Measurements from ENCODE around the gene SMARCAD1. TPM values are rescaled to one million over a fixed set of nuclear protein-coding genes. Genes with fewer than 3 reads are reported as not detected.

SMARCAD1 gene
- total and polyA plus RNA-seq, 9 of the 15 experiments (the other 6 are each of a cell fraction or from before 2014, with no cell fraction given), result 11.2 to 52.2 (median 34.6) TPM

DNA sequence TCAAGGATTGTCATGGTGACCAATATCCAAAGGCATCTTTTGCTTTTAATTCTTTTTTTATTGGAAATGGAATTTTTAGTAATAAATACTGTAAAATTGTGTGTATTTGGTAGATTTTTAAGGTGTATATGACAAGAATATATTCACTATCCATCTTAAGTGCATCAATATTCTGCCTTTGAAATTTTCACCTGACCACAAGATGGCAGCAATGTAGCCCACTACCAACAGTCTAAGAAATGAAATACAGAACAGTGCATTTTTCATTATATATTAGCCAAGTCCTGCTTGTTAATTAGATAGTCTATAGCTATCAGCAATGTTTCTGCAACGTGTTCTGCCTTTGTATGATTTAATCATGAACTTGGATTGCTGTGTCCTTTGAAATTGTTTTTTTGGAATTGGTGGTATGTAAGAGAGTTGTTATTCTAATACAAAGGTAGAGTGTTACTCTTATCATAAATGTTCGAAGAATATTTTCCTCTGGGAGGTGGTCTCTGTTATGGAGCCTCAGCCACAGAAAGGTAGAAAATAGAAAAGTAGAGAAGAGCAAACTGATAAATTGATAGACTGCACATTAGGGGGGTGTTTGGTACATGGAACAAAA is 96.8 kb downstream of the SMARCAD1 start:
- H3K79me2 ChIP-seq (ENCODE audit: control insufficient read depth, insufficient read depth, low read length), result no peaks in the 10 kb centered on the region
- H3K36me3 ChIP-seq (ENCODE audit: control insufficient read depth, insufficient read depth, low read length), result no peaks in the 10 kb centered on the region
- H3K4me3 ChIP-seq, result no peak overlapping the region
- H2AFZ ChIP-seq (ENCODE audit: low read depth, low read length), result no peak overlapping the region
- no peak overlapping the region for H3K4me2 ChIP-seq (ENCODE audit: insufficient read depth, low read length)
- H3K9me1 ChIP-seq (ENCODE audit: control insufficient read depth, insufficient read depth, low read length), result no peaks in the 10 kb centered on the region
- H3K4me1 ChIP-seq (replicated peaks in 1 of 2; ENCODE audit: control insufficient read depth in 2 of 2, insufficient read depth in 2 of 2, low read length in 2 of 2), result peaks cover 0 to 13% of the 10 kb centered on the region in 2 experiments; a peak in 2 of 5 replicates
- 15% methylated on average over 2 of the region's 2 CpGs for WGBS (ENCODE audit: insufficient coverage, low coverage, missing lambda C conversion rate)
- ChIA-PET CTCF (ENCODE audit: low intra/inter-chr PET ratio) (interaction anchor here (0.6 to 1.9 kb wide), 4 partner anchors 69 to 292 kb away, joined by 3 to 10 read pairs (median 6); no protein-coding TSS in a partner anchor), POLR2A (no interaction called here)
- peak; percentile 85 for ATAC-seq
- no peak overlapping the region for H3K27ac ChIP-seq (ENCODE audit: extremely low read depth, low read depth, low read length)
- intact Hi-C loops (cut with micrococcal nuclease), result loop anchor here (2.0 to 5.0 kb wide), 4 partner anchors 86 to 512 kb away; no protein-coding TSS in a partner anchor
- no peaks in the 10 kb centered on the region for H3K27me3 ChIP-seq (ENCODE audit: control insufficient read depth in 2 of 2, insufficient read depth in 2 of 2, low read length in 2 of 2)
- no peaks in the 10 kb centered on the region for H4K20me1 ChIP-seq (replicated peaks; ENCODE audit: control insufficient read depth, insufficient read depth, low read length)
- no TSS peak for BruUV-seq (replicated peaks)
- peak; percentile 58 for FAIRE-seq
- in situ Hi-C loops (cut with MboI), result loop anchor here (10.0 kb wide), 1 partner anchor 290 kb away; no protein-coding TSS in a partner anchor
- DNase-seq (ENCODE audit: extremely low read depth in 1 of 4, low spot score in 3 of 4), result peak in 3 of 4 experiments; percentile 15 to 59 (median 27)
- H3K9ac ChIP-seq (ENCODE audit: insufficient read depth in 1 of 2, low read depth in 2 of 2, low read length in 2 of 2), result no peak overlapping the region
- H3K9me3 ChIP-seq (replicated peaks; ENCODE audit: control insufficient read depth, insufficient read depth, low read depth, low read length), result no peaks in the 10 kb centered on the region
- TF ChIP-seq, protein P1, sequence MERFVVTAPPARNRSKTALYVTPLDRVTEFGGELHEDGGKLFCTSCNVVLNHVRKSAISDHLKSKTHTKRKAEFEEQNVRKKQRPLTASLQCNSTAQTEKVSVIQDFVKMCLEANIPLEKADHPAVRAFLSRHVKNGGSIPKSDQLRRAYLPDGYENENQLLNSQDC (CRISPR knock-in tag; IDR thresholded peaks at IDR 0.05), result no peak
- TF ChIP-seq SMC3 (conservative IDR thresholded peaks at IDR 0.05; ENCODE audit: insufficient read depth, low read depth, low read length) (peak; percentile 61), MCM2 (IDR thresholded peaks at IDR 0.05; ENCODE audit: low read depth) (no peak), SMARCC2 (IDR thresholded peaks at IDR 0.05; ENCODE audit: low read depth) (no peak), GATA2 (CRISPR knock-in tag; IDR thresholded peaks at IDR 0.05) (no peak), RAD21 (CRISPR knock-in tag; conservative IDR thresholded peaks at IDR 0.05 in 1 of 2, IDR thresholded peaks at IDR 0.05 in 1 of 2) (peak; percentile 65 to 79), STAT5B (CRISPR knock-in tag; IDR thresholded peaks at IDR 0.05) (no peak), SMARCA5 (IDR thresholded peaks at IDR 0.05) (no peak), NFIC (IDR thresholded peaks at IDR 0.05) (no peak), RUNX1 (IDR thresholded peaks at IDR 0.05; ENCODE audit: low read depth) (no peak)
- TF ChIP-seq, protein P2, sequence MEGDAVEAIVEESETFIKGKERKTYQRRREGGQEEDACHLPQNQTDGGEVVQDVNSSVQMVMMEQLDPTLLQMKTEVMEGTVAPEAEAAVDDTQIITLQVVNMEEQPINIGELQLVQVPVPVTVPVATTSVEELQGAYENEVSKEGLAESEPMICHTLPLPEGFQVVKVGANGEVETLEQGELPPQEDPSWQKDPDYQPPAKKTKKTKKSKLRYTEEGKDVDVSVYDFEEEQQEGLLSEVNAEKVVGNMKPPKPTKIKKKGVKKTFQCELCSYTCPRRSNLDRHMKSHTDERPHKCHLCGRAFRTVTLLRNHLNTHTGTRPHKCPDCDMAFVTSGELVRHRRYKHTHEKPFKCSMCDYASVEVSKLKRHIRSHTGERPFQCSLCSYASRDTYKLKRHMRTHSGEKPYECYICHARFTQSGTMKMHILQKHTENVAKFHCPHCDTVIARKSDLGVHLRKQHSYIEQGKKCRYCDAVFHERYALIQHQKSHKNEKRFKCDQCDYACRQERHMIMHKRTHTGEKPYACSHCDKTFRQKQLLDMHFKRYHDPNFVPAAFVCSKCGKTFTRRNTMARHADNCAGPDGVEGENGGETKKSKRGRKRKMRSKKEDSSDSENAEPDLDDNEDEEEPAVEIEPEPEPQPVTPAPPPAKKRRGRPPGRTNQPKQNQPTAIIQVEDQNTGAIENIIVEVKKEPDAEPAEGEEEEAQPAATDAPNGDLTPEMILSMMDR (IDR thresholded peaks at IDR 0.05 in 2 of 3, conservative IDR thresholded peaks at IDR 0.05 in 1 of 3; ENCODE audit: insufficient read depth in 2 of 3, low read depth in 1 of 3, low read length in 3 of 3), result peak; percentile 53 to 80 (median 58); a peak in 5 of 6 replicates
- TF ChIP-seq, protein P3, sequence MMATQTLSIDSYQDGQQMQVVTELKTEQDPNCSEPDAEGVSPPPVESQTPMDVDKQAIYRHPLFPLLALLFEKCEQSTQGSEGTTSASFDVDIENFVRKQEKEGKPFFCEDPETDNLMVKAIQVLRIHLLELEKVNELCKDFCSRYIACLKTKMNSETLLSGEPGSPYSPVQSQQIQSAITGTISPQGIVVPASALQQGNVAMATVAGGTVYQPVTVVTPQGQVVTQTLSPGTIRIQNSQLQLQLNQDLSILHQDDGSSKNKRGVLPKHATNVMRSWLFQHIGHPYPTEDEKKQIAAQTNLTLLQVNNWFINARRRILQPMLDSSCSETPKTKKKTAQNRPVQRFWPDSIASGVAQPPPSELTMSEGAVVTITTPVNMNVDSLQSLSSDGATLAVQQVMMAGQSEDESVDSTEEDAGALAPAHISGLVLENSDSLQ (IDR thresholded peaks at IDR 0.05), result no peak
- TF ChIP-seq, protein P4, sequence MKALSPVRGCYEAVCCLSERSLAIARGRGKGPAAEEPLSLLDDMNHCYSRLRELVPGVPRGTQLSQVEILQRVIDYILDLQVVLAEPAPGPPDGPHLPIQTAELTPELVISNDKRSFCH (CRISPR knock-in tag; IDR thresholded peaks at IDR 0.05), result no peak
- TF ChIP-seq, protein P4 (tag; IDR thresholded peaks at IDR 0.05), result no peak
- TF ChIP-seq, protein P5, sequence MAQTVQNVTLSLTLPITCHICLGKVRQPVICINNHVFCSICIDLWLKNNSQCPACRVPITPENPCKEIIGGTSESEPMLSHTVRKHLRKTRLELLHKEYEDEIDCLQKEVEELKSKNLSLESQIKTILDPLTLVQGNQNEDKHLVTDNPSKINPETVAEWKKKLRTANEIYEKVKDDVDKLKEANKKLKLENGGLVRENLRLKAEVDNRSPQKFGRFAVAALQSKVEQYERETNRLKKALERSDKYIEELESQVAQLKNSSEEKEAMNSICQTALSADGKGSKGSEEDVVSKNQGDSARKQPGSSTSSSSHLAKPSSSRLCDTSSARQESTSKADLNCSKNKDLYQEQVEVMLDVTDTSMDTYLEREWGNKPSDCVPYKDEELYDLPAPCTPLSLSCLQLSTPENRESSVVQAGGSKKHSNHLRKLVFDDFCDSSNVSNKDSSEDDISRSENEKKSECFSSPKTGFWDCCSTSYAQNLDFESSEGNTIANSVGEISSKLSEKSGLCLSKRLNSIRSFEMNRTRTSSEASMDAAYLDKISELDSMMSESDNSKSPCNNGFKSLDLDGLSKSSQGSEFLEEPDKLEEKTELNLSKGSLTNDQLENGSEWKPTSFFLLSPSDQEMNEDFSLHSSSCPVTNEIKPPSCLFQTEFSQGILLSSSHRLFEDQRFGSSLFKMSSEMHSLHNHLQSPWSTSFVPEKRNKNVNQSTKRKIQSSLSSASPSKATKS (CRISPR knock-in tag; IDR thresholded peaks at IDR 0.05), result no peak
- TF ChIP-seq, protein P6, sequence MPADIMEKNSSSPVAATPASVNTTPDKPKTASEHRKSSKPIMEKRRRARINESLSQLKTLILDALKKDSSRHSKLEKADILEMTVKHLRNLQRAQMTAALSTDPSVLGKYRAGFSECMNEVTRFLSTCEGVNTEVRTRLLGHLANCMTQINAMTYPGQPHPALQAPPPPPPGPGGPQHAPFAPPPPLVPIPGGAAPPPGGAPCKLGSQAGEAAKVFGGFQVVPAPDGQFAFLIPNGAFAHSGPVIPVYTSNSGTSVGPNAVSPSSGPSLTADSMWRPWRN (IDR thresholded peaks at IDR 0.05; ENCODE audit: low read depth), result no peak

Measured in K562 (cell line).